Kidney capillary endothelial cell (primary cell): ENCODE results near the gene POPDC3.
A peak's percentile ranks its signal among the peaks of the same experiment; 100 is the strongest.
"Not testable (repeated sequence)": the region's sequence is repeated elsewhere in the genome, so short reads cannot be mapped to it uniquely, and the experiment has no call there.

Experiments used
- DNase-seq: peaks from one replicate; pipeline ENCODE4 v3.0.0-alpha.2; 2018; ENCODE audit warnings: low spot score

The POPDC3 gene

DNA sequence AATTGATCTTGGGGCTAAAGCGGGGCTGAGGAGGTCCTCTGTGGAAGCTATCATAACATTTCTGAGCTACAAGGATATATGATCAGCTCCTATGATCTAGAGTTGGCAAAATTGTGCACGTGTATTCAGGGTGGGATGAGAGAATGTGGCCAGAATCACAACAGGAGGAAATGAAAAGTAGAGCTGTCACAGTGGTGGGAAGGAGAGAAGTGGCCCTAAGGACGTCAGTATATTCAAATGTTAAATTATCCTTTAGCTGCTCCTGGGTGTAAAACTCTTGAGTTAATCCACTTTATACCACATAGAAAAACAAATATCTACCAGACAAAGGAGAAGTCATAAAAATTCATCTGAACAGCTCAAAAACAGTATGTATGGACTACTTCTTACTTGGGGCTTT, 14.8 kb upstream of the POPDC3 start:
- no peak for DNase-seq

DNA sequence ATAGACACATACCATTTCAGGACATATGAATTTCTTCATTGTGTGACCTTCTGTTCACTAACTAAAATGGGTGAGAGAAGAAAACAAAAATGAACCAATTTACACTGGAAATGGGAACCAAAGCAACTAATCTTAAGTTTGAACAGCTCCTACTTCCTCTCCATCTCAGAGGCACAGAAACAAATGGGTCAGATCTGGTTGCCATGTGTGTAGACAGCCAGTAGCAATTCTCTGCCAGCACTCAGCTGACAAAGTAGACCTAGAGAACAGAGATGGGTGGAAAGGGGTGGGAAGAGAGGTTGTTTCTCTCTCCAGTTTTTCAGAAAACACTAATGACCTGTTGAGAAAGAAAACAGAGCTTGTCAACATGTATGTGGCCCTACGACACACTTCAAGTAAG, 14.3 kb upstream of the POPDC3 start:
- DNase-seq = no peak

DNA sequence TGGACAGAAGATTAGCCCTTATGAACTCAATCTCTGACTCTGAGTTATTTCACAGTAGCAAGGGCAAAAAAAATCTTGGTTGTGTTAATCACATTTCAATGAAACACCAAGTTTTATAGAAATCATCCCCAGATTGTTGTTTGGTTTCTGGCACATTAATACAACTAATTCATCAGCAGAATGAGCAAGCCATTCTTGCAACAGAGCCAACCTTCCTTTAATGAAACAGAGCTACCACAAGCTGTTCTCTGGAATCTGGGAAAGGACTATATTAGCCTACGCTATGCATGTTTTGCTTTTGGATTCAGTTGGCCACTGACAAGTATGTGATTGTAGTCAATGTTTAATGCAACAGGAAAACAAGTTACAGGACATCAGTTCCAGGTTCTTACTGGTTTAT, 13.8 kb upstream of the POPDC3 start:
- DNase-seq = no peak

DNA sequence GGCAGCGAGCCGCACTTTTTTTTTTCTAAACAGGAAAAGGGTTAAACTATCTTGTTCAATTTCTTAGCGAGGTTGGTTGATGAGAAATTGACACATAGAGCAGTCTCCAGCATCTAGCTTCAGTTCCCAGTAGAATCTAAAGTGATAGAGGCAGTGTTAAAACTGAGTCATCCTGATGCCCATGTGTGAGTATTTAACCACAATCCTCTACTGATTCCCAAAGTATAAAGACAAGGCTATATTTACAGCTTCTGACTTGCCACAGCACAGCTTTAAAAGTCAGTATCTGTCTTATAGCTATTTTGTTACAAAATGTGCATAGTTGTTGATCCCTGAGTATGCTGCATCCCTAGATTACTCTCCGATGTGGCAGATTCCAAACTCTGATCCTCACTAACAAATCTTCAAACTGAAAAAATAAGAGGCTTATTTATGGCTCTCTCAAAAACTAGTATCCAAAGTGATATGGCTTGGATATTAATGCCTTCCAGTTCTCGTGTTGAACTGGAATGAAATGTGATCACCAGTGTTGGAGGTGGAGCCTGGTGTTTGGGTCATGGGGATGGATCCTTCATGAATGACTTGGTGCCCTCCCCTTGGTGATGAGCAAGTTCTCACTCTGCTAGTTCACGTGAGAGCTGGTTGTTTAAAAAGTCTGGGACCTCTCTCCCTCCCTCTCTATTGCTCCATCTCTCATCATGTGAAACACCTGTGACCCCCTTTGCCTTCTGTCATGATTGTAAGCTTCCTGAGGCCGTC, 13.1 kb upstream of the POPDC3 start:
- no peak for DNase-seq

DNA sequence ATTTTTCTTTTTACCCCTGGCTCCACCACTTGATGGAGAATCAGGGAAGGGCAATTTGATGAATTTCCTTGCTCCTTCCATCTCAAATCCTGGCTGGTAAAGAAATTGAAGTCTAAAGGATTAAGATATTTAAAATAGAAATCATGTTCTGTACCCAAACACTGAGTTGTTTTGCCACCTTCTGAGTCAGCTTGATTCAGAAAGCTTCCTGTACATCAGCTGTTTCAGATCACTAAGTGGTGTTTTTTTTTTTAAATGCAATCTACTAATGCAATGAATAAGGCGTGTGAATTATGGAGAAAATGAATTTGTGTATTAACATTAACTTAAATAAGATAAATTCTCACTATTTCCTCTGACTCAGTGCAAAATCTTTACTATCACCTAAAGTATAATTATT, 11.5 kb upstream of the POPDC3 start:
- DNase-seq = no peak

DNA sequence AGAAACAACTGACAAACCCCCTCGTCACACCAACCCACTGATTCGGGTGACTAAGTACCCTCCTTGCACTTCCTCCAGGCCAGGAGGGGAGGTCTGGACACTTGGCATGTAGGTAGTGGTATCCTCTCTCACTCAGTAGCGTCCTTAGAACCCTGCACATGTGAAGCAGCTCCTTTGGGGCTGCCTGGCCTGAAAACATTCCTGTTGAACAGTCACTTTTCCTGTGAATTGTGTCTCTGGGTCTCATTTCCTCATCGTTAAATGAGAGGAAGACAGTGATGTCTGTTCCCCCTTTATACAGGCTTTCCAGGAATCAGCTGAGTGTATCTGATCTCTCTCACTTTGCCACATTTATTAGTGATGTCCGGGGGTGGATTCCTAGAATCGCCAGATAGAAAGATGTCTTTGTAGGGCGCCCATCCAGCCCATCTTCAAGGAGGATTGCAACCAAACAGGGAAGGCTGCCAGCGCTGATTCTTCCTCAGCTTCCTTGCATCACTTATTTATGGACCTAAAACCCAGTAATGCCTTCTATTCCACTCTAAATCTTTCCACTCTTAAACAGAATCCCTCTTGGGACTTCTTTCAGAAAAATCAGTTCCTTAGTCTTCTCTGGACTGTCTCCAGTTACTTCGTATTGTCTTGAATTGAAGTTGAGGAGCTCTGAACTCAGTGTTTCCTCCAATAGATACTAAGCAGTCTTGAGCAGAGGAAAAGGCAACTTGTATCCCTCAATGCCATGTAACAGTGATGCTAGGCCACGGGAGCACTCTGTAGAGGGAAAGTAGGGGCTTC, 9.4 kb upstream of the POPDC3 start:
- peak; percentile 63 for DNase-seq

DNA sequence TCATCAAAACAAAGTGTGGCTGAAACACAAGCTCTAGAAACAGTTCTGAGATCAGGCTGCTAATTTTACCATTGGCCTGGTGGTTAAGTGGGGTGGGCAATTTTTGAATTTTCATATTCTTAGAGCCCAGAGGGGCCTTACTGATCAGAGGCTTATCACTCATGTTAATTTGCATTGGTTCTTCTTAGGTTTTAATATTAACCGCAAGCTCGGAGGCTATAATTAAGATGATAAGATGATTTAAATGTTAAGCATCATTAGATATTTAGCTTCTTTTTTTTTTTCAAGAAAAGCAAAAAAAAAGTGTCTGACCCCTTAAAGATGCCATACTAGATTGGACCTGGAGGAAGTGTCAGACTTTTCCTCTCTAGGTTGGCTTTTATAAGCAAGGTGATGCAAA, 8.4 kb upstream of the POPDC3 start:
- no peak for DNase-seq

DNA sequence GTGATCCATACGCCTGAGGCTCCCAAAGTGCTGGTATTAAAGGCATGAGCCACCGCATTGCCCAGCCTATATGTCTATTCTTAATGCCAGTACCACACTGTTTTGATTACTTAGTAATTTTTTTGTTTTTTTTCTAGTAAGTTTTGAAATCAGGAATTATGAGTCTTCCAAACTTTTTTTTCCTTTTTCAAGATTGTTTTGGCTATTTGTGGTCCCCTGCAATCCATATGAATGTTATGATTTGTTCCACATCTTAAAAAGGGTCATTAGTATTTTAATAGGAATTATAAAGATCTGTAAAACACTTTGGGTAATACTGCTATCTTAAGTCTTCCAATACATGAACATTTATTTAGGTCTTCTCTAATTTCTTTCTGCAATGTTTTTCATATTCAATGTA, 6.8 kb upstream of the POPDC3 start:
- no peak for DNase-seq

DNA sequence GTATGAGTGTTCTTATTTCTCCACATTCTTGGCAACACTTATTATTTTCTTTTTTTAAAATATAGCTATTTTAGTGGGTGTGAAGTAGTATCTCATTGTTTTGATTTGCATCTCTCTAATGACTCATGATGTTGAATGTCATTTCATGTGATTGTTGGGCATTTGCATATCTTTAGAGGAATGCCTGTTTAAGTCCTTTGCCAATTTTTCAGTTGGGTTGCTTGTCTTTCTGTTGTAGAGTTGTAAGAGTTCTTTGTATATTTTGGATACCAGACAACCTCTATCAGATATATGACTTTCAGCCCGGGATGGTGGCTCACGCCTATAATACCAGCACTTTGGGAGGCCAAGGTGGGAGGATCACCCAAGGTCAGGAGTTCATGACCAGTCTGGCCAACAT, 5.1 kb upstream of the POPDC3 start:
- no peak for DNase-seq

DNA sequence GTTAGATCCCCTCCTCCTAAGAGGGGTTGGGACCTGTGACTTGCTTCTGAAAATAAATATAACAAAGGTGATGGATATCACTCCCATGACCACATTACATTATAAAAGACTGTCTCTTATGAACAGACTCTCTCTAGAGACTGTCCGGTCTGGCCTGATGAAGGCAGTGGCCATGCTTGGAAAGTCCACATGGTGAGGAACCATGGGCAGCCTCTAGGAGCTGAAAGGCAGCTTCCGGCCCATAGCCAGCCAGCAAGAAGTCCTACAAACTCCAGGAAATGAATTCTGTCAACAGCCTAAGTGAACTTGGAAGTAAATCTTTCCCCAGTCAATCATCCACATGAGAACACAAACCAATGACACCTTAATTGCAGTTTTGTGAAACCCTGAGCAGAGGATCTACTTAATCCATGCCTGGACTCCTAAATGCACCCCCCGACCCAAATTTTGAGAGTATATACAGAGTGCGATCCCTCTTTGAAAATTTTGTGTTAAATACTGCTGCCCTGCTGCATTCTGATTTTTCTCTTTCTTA, 2.2 kb upstream of the POPDC3 start:
- DNase-seq = no peak

DNA sequence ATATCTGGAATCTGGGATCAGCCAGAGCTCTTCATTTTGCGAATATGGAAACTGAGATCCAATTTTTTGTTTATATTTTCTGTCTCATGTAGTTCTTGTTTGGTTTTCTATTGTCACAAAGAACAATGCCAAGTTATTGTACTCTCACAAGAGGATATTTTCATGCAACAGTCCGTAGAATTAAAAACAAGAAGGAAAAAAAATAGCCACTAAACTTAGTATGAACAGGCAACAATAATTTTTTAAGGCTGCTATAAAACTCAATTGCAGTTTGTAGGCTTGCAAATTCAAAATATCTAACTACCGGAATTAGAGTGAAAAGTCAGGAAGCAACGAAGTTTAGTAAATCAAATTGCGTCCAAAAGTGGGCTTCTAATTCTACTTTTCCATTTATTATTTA, 1.2 kb downstream of the POPDC3 start:
- DNase-seq = no peak

DNA sequence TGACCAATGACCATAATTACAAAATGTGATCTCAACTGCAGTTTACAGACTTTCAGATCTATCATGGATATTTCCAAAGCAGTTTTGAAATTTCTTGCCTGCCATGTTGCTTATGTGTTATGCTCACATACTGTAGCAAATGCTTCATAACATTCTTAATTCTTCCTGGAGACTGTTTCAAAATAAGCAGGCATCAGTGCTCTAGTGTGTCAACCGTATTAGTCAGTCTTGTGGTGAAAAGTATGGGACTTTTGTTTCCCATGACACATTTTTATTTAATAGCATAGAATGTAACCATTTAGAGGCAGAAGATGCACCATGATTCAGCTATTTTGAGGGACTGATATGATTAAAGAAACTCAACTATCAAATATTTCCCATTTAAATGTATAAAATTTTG, 1.7 kb downstream of the POPDC3 start:
- DNase-seq = peak; percentile 55

DNA sequence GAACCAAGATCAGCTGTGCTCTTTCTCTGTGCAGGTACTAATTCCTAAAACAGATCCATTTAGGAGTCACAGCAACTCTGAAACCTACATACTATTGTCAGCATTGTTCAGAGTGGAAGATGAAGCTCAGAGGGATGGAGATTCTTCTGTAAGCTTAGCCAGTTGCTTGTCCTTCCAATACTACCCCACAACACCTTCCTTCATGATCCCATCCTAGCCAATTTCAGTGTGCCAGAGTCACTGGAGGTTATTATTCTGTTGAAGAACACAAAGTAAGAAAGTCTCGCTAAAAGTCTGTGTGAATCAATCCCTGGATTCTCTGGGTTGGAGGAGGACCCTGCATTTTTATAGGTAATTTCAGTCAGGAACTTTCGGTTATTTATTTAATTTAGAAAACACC, 2.3 kb downstream of the POPDC3 start:
- no peak for DNase-seq

DNA sequence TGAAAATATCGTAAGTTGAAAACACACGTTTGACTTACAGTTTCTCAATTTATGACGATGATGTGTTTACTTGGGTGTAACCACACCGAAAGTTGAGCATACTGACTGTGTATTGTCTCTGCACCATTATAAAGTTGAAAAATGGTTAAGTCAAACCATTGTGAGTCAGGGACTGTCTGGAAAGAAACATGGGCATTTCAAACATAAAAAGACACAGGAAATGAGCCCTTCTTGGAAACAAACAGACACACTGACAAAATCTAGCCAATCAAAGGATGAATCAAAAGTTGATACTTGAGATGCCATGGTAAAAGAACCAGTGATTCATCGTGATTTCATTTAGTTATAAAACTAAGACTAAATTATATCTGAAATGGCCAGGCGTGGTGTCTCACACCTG, 5.3 kb downstream of the POPDC3 start:
- no peak for DNase-seq

DNA sequence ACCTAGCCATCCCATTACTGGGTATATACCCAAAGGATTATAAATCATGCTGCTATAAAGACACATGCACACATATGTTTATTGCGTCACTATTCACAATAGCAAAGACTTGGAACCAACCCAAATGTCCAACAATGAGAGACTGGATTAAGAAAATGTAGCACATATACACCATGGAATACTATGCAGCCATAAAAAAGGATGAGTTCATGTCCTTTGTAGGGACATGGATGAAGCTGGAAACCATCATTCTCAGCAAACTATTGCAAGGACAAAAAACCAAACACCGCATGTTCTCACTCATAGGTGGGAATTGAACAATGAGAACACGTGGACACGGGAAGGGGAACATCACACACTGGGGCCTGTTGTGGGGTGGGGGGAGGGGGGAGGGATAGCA, 7.3 kb downstream of the POPDC3 start:
- DNase-seq = not testable (repeated sequence)

DNA sequence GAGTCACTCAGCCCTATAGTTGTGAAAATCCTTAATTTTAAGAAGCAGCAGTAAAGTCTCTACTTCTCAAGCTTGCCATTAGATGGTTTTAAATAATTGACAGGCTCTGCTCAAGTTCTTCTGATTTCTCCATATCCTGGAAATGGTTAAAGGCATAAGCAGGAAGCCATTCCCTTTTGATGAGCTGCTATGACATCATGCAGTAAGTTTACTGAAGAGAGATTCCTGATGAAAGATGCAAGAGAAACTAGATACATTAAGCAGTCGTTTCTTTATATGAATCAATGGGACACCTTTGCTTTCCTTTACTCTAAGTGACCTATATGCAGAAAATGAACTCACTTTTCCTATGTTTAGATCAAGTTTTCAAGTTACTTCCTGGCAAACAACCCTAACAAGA, 9.8 kb downstream of the POPDC3 start:
- DNase-seq = no peak

DNA sequence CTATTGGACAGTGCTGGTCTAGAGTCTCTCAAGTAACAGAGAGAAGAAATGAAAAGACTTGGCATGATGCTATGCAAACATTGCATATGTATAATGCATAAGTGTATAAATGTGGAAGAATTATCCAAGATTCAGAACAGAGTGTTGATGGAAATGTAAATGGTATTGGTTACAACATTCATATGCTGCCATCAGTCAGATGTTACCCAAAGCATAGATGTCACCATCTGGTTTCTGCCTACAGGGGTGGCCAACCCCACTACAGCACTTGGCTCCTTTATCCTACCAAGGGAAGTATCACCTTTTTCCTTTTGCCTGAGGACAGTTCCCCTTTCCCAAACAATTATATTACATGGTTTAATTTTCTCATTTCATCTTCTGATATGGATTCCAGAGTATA, 11.9 kb downstream of the POPDC3 start:
- DNase-seq = no peak

DNA sequence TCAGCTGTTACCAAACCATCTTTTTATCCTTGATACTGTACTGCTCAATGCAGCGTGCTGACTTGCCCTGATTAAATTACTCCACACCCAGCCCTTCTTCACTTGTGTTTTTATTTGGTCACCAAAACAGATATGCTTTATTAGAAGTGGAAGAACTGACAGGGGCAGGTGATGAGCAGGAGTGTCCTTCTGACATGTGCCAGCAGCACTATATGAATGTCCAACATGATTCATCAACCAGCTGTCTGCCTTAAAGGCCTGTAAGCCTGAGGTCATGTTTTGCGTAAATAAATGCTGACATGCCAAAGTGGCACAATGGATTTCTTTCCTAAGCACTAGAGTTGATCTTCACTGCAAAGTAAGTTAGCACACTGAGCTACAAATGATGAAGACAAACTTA, 15.4 kb downstream of the POPDC3 start:
- DNase-seq = no peak

DNA sequence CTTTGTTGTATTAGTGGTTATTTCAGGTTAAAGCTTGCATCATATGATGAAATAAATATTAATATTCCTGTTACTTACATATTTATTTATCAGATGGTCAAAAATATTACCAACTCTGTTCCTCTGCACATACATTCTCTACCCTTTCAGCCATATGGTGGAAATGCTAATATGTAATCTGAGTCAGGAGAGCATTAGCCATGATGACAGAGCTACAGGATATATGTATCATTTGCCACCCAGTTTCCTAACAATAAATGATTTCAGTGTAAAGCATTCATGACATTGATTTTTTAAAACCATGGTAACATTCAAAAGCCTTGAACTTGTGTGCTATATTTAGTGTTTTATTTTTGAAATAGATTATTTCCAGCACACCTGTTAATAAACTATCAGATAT, 16.6 kb downstream of the POPDC3 start:
- DNase-seq = no peak

DNA sequence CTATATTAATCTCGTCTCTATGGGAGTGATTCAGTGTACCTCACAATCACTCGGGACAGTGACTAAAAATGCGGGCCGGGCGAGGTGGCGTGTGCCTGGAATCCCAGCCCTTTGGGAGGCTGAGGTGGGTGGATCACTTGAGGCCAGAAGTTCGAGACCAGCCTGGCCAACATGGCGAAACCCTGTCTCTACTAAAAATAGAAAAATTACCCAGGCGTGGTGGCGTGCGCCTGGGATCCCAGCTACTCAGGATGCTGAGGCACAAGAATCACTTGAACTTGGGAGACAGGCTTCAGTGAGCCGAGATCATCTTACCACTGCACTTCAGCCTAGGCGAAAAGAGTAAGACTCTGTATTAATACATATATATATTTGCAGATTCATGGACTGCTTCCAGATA, 17.4 kb downstream of the POPDC3 start:
- no peak for DNase-seq

DNA sequence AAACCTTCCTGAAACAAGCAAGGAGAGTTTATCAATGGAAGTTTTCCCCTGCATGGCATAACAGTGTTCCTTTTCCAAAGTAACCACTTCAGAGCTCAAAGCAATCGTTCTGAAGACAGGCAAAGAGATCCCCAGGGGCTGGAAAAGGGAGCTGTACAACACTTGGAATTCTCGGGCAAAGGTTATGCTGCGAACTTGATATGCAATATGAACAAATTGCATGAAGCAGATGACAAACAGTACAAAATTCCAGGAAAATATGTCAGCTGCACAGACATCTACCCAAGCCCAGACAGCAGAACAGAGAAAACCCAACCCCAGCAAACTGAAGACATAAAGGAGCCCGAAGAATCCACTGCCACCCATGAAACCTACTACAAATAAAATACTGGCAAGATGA, 18.4 kb downstream of the POPDC3 start:
- no peak for DNase-seq

DNA sequence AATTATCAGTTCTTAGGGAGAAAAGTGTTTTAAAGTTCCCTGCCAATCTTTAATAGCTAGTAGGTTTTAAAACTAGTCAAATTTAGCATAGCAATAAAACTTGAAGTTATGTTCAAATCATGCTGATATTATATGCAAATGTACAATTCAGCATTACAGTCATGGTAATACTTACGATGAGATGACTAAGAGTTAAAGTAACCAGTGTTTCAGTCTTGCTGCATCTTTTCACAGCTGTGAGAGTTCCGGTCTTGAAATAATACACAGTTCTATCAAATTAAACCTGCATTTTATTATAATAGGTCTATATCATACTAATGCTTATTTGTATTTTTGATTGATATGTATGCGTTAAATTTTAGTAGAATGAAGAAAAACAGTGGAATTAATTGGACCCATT, 26.1 kb downstream of the POPDC3 start:
- no peak for DNase-seq

DNA sequence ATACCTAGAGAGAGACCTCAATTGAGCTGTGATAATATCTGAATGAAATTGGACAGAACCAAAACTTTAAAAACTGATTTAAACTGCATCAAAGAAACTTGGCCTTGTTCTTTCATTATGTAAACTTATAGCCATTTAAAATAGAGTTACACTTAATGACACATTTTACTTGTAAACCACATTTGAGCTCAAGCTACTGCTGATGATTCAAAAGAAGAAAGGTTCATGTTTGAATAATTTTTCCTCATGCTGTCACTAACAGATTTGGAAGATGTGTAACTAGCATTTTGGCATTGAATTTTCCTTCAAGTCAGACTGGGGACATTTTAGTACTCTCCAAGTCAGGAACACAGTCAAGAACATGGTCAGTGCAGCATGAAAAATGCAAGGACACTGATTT, 26.9 kb downstream of the POPDC3 start:
- no peak for DNase-seq

DNA sequence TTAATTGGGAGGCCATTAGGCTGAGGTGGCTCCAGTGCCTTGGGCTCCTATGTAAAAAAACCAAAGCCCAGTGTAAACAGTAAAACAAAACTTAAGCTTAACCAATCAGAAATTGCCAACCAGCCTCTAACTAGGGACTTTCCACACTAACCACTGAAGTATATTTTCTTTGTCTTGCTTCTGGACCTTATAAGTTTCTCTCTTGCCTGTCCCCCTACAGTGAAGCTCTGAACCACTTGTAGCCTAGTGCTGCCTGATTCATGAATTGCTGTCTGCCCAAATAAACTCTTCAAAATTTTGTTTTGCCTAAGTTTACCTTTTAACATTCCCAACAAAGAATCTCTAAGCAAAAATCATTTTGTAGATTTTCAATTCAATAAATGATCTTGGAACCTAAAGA, 28.2 kb downstream of the POPDC3 start:
- DNase-seq = no peak
